GM18520 (cell line): ENCODE measurements around the gene SELENOT.

ENCODE experiments used
- ATAC-seq: cut with Tn5 transposase; IDR thresholded peaks from one replicate; pipeline ENCODE4 v1.9.1; 2021; ENCODE audit not compliant: unreplicated experiment

Gene SELENOT

GRCh38 chr3:150662410-150663200 is 59.5 kb downstream of the SELENOT start:
- ATAC-seq = no peak

DNA sequence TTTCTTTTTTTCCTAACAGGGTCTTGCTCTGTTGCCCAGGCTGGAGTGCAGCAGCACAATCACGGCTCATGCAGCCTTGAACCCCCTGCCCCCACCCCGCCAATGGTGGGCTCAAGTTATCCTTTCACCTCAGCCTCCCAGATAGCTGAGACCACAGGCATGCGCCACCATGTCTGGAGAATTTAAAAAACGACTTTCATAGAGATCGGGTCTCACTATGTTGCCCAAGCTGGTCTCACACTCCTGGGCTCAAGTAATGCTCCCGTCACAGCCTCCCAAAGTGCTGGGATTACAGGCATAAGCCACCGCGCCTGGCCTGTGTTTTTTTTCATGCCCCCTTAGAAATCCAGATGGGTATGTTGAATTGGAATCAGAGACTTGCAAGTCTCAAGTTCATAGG is 60.3 kb downstream of the SELENOT start:
- ATAC-seq = no peak

DNA sequence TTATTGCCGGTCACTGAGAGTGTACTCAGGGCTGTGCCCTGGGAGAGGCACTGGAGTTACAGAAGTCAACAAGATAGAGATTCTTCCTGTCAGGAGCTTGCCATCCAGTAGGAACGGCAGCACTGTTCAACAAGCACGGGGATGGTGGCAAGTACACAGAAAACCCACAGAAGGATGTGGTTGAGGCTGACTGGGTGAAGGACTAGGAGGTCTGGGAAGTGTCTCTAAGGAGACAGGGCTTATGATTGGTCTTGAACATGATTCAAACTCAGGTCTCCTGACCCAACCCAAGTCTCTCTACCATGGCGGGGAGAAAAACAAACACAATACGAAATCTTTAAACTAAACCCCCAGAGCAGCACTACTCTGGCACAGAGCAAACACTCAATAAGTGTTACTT is 63.0 kb downstream of the SELENOT start:
- ATAC-seq = no peak

DNA sequence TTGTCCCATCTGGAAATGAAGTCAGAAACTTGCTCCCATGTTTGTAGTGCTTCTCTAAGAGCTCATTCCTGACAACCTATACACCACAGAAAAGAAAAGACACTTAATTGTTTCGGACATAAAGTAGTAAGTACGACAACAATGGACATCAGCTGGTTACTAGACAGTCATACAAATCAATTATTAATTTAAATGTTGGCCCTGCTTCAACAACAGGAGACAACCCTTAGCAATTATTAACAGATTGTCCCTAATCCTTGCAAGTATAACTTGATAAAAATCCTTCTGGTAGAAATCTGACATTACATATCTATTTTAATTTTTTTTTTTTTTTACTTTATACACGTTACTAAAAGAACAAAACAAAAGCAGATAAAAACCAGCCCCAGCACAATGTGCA is 70.8 kb downstream of the SELENOT start:
- ATAC-seq = no peak

- ATAC-seq = no peak
These were observed 72.5 kb downstream of the SELENOT start for GRCh38 chr3:150675587-150675986.
